RWPE1 (cell line): ENCODE measurements around the gene SWT1.

Source experiments
- CTCF ChIA-PET: fragments of 350-600 bp; sonication (Branson Sonifier 250); formaldehyde crosslinking; extraction: SDS; loops from one replicate; lab custom pipeline; 2021; lab: Yijun Ruan, JAX
- POLR2A ChIA-PET: fragments of 400-600 bp; formaldehyde crosslinking; extraction: SDS; loops from one replicate; lab custom pipeline; 2020; ENCODE audit warnings: antibody characterized with exemption; ENCODE audit not compliant: low non-redundant PET; lab: Yijun Ruan, JAX
- DNase-seq: peaks from one replicate; pipeline ENCODE4 v3.0.0; 2012; ENCODE audit warnings: low spot score
- H3K27ac ChIP-seq: fragments of 450-650 bp; 2 replicates; pipeline ENCODE4 v1.5.1; 2017
- CTCF ChIP-seq: fragments of 450-650 bp; conservative IDR thresholded peaks from 2 replicates; pipeline ENCODE4 v1.5.1; 2017; ENCODE audit warnings: low read depth, mild to moderate bottlenecking

The SWT1 gene

GRCh38 chr1:185325413-185325812, 168.4 kb downstream of the SWT1 start:
- H3K27ac ChIP-seq = no peak overlapping the region
- no peak for DNase-seq
- ChIA-PET CTCF (no interaction called here), POLR2A (no interaction called here)
- no peak for TF ChIP-seq CTCF

GRCh38 chr1:185328255-185328654, 171.3 kb downstream of the SWT1 start:
- ChIA-PET POLR2A (no interaction called here), CTCF (no interaction called here)
- no peak for DNase-seq
- TF ChIP-seq CTCF = no peak
- H3K27ac ChIP-seq = no peak overlapping the region

GRCh38 chr1:185334182-185334581, 177.2 kb downstream of the SWT1 start:
- no peak overlapping the region for H3K27ac ChIP-seq
- no peak for TF ChIP-seq CTCF
- POLR2A ChIA-PET = no interaction called here
- CTCF ChIA-PET = no interaction called here
- DNase-seq = no peak

GRCh38 chr1:185337246-185337645, 180.3 kb downstream of the SWT1 start:
- TF ChIP-seq CTCF = no peak
- CTCF ChIA-PET = no interaction called here
- no peak overlapping the region for H3K27ac ChIP-seq
- DNase-seq = no peak
- POLR2A ChIA-PET = interaction anchor here (0.7 kb wide), 1 partner anchor 20 kb away, joined by 3 read pairs; no protein-coding TSS in a partner anchor

GRCh38 chr1:185338719-185339622, 182.0 kb downstream of the SWT1 start:
- no peak for DNase-seq
- no peak overlapping the region for H3K27ac ChIP-seq
- CTCF ChIA-PET = no interaction called here
- no peak for TF ChIP-seq CTCF
- POLR2A ChIA-PET = no interaction called here

GRCh38 chr1:185341196-185341781, 184.3 kb downstream of the SWT1 start:
- CTCF ChIA-PET = no interaction called here
- POLR2A ChIA-PET = no interaction called here
- H3K27ac ChIP-seq = no peak overlapping the region
- no peak for TF ChIP-seq CTCF
- DNase-seq = no peak
